Activated naive CD4-positive, alpha-beta T cell treated with Interleukin-2 at 50 U/mL for 16 hours (primary cell): ENCODE measurements around the gene PAFAH1B1.
"Not testable (repeated sequence)": the region's sequence is repeated elsewhere in the genome, so short reads cannot be mapped to it uniquely, and the experiment has no call there.

ENCODE experiments used
- DNase-seq: peaks from one replicate; pipeline ENCODE4 v3.0.0-alpha.2; 2020

The PAFAH1B1 gene

GRCh38 chr17:2592971-2593820, at the start of gene PAFAH1B1:
TSS of gene PAFAH1B1 (plus strand) at chr17:2593654. CDS start at chr17:2638289, 44,635 bp downstream.
- peak; percentile 95 for DNase-seq

- no peak for DNase-seq
Observed at GRCh38 chr17:2545393-2545792, 48.1 kb upstream of the PAFAH1B1 start.

GRCh38 chr17:2547176-2547575, 46.3 kb upstream of the PAFAH1B1 start:
- no peak for DNase-seq

- DNase-seq: not testable (repeated sequence)
Observed at GRCh38 chr17:2548026-2548425, 45.4 kb upstream of the PAFAH1B1 start.

- DNase-seq: no peak
Observed at GRCh38 chr17:2549392-2550211, 43.9 kb upstream of the PAFAH1B1 start.

GRCh38 chr17:2551493-2551892, 42.0 kb upstream of the PAFAH1B1 start:
- DNase-seq: no peak

- no peak for DNase-seq
Observed at GRCh38 chr17:2551928-2552327, 41.5 kb upstream of the PAFAH1B1 start.

- DNase-seq: no peak
Observed at GRCh38 chr17:2560658-2561057, 32.8 kb upstream of the PAFAH1B1 start.

- DNase-seq: no peak
Observed at GRCh38 chr17:2562162-2562858, 31.1 kb upstream of the PAFAH1B1 start.

- no peak for DNase-seq
Observed at GRCh38 chr17:2563061-2563460, 30.4 kb upstream of the PAFAH1B1 start.

- no peak for DNase-seq
Observed at GRCh38 chr17:2563543-2563942, 29.9 kb upstream of the PAFAH1B1 start.

GRCh38 chr17:2564877-2565276, 28.6 kb upstream of the PAFAH1B1 start:
- DNase-seq: no peak

GRCh38 chr17:2566056-2566455, 27.4 kb upstream of the PAFAH1B1 start:
- no peak for DNase-seq

GRCh38 chr17:2571523-2572303, 21.7 kb upstream of the PAFAH1B1 start:
- DNase-seq: no peak

GRCh38 chr17:2572304-2572609, 21.2 kb upstream of the PAFAH1B1 start:
- DNase-seq: not testable (repeated sequence)

- DNase-seq: no peak
Observed at GRCh38 chr17:2580151-2580550, 13.3 kb upstream of the PAFAH1B1 start.

- DNase-seq: no peak
Observed at GRCh38 chr17:2580661-2581060, 12.8 kb upstream of the PAFAH1B1 start.

- no peak for DNase-seq
Observed at GRCh38 chr17:2582493-2582892, 11.0 kb upstream of the PAFAH1B1 start.

GRCh38 chr17:2591040-2591640, 2.3 kb upstream of the PAFAH1B1 start:
- no peak for DNase-seq

- DNase-seq: peak; percentile 84
Observed at GRCh38 chr17:2593821-2594721, 617 bp downstream of the PAFAH1B1 start.
